SU-DHL-6 (cell line): ENCODE data around the gene NAA11.

Source experiments
- H2AFZ ChIP-seq: fragments of 200-600 bp; sonication (generic); 2 replicates; pipeline ENCODE4 v1.6.1; 2014; ENCODE audit warnings: low read depth, mild to moderate bottlenecking, moderate library complexity, mixed read lengths, antibody characterized with exemption, low read length; ENCODE audit not compliant: severe bottlenecking
- H3F3A ChIP-seq: fragments of 200-600 bp; shearing (Covaris generic); 2 replicates; pipeline ENCODE4 v1.6.0; 2016; ENCODE audit warnings: antibody characterized with exemption, mild to moderate bottlenecking; ENCODE audit not compliant: insufficient read depth
- H3K27ac ChIP-seq: fragments of 200-600 bp; sonication (generic); 2 replicates; pipeline ENCODE4 v1.5.1; 2016; ENCODE audit warnings: low read depth, mild to moderate bottlenecking, low read length, moderate library complexity, mixed read lengths
- H3K27me3 ChIP-seq: fragments of 200-600 bp; sonication (generic), shearing (Covaris generic); 2 replicates; pipeline ENCODE4 v1.6.0; 2014; ENCODE audit warnings: mild to moderate bottlenecking, low read length
- H3K36me3 ChIP-seq: fragments of 200-600 bp; sonication (generic); 2 replicates; pipeline ENCODE4 v1.6.1; 2014; ENCODE audit warnings: mild to moderate bottlenecking, low read length, mixed read lengths
- H3K4me2 ChIP-seq: fragments of 300-600, 200-600 bp; shearing (Covaris generic), sonication (generic); 2 replicates; pipeline ENCODE4 v1.6.0; 2014; ENCODE audit warnings: low read length, low read depth, mild to moderate bottlenecking; ENCODE audit not compliant: poor library complexity, severe bottlenecking
- H3K4me3 ChIP-seq: fragments of 200-600 bp; sonication (generic); 2 replicates; pipeline ENCODE4 v1.5.1; 2014; ENCODE audit warnings: antibody characterized with exemption, low read length, mild to moderate bottlenecking, mixed read lengths; ENCODE audit not compliant: insufficient read depth, poor library complexity, severe bottlenecking
- H3K79me2 ChIP-seq: fragments of 200-600 bp; sonication (generic); 2 replicates; pipeline ENCODE4 v1.6.1; 2014; ENCODE audit warnings: mild to moderate bottlenecking, low read length, moderate library complexity; ENCODE audit not compliant: insufficient read depth
- H3K9ac ChIP-seq: fragments of 200-600 bp; sonication (generic); 2 replicates; pipeline ENCODE4 v1.7.0; 2014; ENCODE audit warnings: mild to moderate bottlenecking, low read length
- H3K9me2 ChIP-seq: fragments of 200-600 bp; sonication (generic); replicated peaks from 2 replicates; pipeline ENCODE4 v1.6.1; 2014; ENCODE audit warnings: low read length; ENCODE audit not compliant: insufficient read depth
- H3K9me3 ChIP-seq: fragments of 200-600 bp; sonication (generic); 2 replicates; pipeline ENCODE4 v1.6.1; 2014; ENCODE audit warnings: low read length, mixed read lengths; ENCODE audit not compliant: insufficient read depth
- H4K20me1 ChIP-seq: fragments of 200-600 bp; sonication (generic); 2 replicates; pipeline ENCODE4 v1.6.1; 2014; ENCODE audit warnings: low read depth, mild to moderate bottlenecking, antibody characterized with exemption, low read length, moderate library complexity, mixed read lengths
- CTCF ChIP-seq: fragments of 200-600 bp; sonication (generic); IDR thresholded peaks from one replicate; pipeline ENCODE4 v1.5.1; 2017; ENCODE audit warnings: antibody characterized with exemption, mild to moderate bottlenecking, low read length, moderate library complexity; ENCODE audit not compliant: insufficient read depth, poor library complexity, severe bottlenecking
- EZH2phosphoT487 ChIP-seq: fragments of 200-600 bp; sonication (generic), shearing (Covaris generic); conservative IDR thresholded peaks from 2 replicates; pipeline ENCODE4 v1.6.1; 2018; ENCODE audit warnings: mild to moderate bottlenecking, antibody characterized with exemption, low read length, moderate library complexity, mixed read lengths

Gene NAA11

DNA sequence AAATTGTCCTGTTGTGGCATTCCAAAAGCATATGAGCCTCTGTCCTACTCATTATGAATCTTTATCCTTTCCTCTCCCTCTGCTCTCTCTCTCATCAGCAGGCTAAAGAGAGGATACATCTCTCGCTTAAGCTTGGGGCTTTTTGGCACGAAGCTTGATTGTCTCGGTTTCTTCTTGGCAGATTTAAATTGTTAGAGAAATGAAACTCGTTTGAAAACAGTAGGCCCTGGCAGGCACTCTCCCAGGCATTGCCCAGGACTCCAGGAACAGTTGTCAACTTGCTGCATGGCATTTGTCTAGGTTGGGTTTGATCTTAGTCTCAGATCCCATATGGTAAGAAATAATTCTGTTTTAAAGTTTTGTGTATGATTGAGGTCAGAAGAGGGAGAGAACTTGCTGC lies 35.5 kb downstream of the NAA11 start:
- no peaks in the 10 kb centered on the region for H3K27me3 ChIP-seq
- no peaks in the 10 kb centered on the region for H3K36me3 ChIP-seq
- H3F3A ChIP-seq = no peaks in the 10 kb centered on the region
- no peak for TF ChIP-seq CTCF
- TF ChIP-seq EZH2phosphoT487 = no peak
- no peak overlapping the region for H3K9ac ChIP-seq
- no peaks in the 10 kb centered on the region for H4K20me1 ChIP-seq
- no peak overlapping the region for H2AFZ ChIP-seq
- H3K27ac ChIP-seq = no peak overlapping the region
- H3K79me2 ChIP-seq = no peaks in the 10 kb centered on the region
- no peak overlapping the region for H3K4me3 ChIP-seq
- no peak overlapping the region for H3K4me2 ChIP-seq
- H3K9me3 ChIP-seq = no peaks in the 10 kb centered on the region
- no peaks in the 10 kb centered on the region for H3K9me2 ChIP-seq

DNA sequence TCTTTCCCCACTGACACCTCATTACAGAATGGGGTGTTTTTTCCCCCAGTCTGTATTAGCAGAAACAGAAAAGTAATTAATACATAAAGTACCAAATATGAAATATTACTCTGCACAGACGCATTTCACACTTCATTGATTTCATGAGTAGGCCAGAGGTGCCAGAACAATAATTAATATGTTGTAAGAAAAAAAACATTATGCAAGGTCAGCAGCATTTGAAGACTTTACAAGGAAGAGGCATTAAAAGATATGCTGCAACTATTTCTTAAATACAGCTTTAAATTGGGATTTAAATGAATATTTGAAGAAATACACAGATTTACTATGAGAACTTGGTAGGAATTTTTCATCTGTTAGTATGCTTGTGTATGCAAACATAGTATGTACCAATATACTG lies 37.7 kb downstream of the NAA11 start:
- no peak overlapping the region for H3K4me2 ChIP-seq
- no peaks in the 10 kb centered on the region for H3K9me2 ChIP-seq
- H3K36me3 ChIP-seq = no peaks in the 10 kb centered on the region
- H2AFZ ChIP-seq = no peak overlapping the region
- no peak overlapping the region for H3K9ac ChIP-seq
- no peaks in the 10 kb centered on the region for H3K9me3 ChIP-seq
- H3K27me3 ChIP-seq = no peaks in the 10 kb centered on the region
- no peak overlapping the region for H3K4me3 ChIP-seq
- H3K79me2 ChIP-seq = no peaks in the 10 kb centered on the region
- no peak overlapping the region for H3K27ac ChIP-seq
- TF ChIP-seq EZH2phosphoT487 (no peak), CTCF (no peak)
- H3F3A ChIP-seq = no peaks in the 10 kb centered on the region
- no peaks in the 10 kb centered on the region for H4K20me1 ChIP-seq

DNA sequence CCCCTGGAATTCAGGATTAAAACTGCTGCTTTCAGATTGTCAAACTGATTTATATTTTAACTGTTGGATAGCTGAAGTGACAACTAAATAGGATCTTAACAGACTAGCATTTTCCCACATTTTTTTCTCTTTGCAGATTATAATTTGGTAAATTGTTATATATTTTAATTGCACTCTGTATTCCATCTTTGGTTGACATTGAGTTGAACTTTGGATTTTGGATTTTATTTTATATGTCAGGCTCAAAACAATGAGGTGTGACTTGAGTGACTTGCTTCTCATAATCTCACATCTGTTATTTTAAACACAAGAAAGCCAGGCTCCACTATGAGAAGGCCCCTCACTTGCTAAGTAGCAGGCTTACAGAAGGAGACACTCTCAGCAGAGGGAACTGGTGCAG lies 38.1 kb downstream of the NAA11 start:
- Histone ChIP-seq H3K36me3 (no peaks in the 10 kb centered on the region), H2AFZ (no peak overlapping the region), H3K27ac (no peak overlapping the region), H3K9me3 (no peaks in the 10 kb centered on the region), H3K9me2 (no peaks in the 10 kb centered on the region), H3K4me3 (no peak overlapping the region), H3K27me3 (no peaks in the 10 kb centered on the region), H3K79me2 (no peaks in the 10 kb centered on the region), H3F3A (no peaks in the 10 kb centered on the region), H3K4me2 (no peak overlapping the region), H3K9ac (no peak overlapping the region), H4K20me1 (no peaks in the 10 kb centered on the region)
- TF ChIP-seq CTCF (no peak), EZH2phosphoT487 (no peak)

DNA sequence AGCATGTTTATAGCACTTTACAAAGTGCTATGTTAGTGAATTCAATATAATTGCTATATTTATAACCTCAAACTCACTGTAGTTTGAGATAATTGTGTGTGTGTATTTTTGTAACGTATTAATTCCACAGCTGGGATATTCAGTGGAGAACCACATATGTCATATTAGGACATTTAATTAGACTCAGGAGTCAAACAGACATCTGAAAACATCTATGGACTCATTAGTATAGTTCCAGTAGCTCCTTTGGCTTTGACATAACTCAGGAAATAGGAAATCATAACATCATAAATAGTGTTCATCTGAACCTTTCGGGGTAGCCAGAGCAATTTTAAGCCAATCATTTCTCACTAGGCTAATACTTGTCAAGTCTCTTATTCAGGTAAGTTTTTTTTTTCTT lies 38.8 kb downstream of the NAA11 start:
- TF ChIP-seq EZH2phosphoT487 (no peak), CTCF (no peak)
- no peaks in the 10 kb centered on the region for H4K20me1 ChIP-seq
- no peaks in the 10 kb centered on the region for H3K9me2 ChIP-seq
- no peaks in the 10 kb centered on the region for H3K36me3 ChIP-seq
- no peaks in the 10 kb centered on the region for H3K79me2 ChIP-seq
- H3K4me2 ChIP-seq = no peak overlapping the region
- H3K27me3 ChIP-seq = no peaks in the 10 kb centered on the region
- H3K27ac ChIP-seq = no peak overlapping the region
- no peak overlapping the region for H2AFZ ChIP-seq
- H3K9ac ChIP-seq = no peak overlapping the region
- no peaks in the 10 kb centered on the region for H3K9me3 ChIP-seq
- no peak overlapping the region for H3K4me3 ChIP-seq
- H3F3A ChIP-seq = no peaks in the 10 kb centered on the region
